Endothelial cell (in vitro differentiated cells): Measurements from ENCODE around the gene TRIM17. TPM values are rescaled to one million over a fixed set of nuclear protein-coding genes. Genes with fewer than 3 reads are reported as not detected.
A peak's percentile ranks its signal among the peaks of the same experiment; 100 is the strongest.
"Not testable (repeated sequence)": the region's sequence is repeated elsewhere in the genome, so short reads cannot be mapped to it uniquely, and the experiment has no call there.

Experiments
- DNase-seq: peaks from one replicate; pipeline ENCODE4 v3.0.0; 2021; ENCODE audit warnings: low spot score
- H3K27ac Mint-ChIP-seq: one replicate; pipeline ENCODE4 v1.8.0; 2021; ENCODE audit warnings: mixed read lengths, inconsistent platforms; ENCODE audit not compliant: unreplicated experiment
- H3K27me3 Mint-ChIP-seq: one replicate; pipeline ENCODE4 v1.8.0; 2021; ENCODE audit warnings: mild to moderate bottlenecking, moderate library complexity, mixed read lengths, inconsistent platforms; ENCODE audit not compliant: unreplicated experiment
- H3K36me3 Mint-ChIP-seq: one replicate; pipeline ENCODE4 v1.8.0; 2021; ENCODE audit warnings: mild to moderate bottlenecking, low read depth, mixed read lengths, inconsistent platforms; ENCODE audit not compliant: unreplicated experiment
- H3K4me1 Mint-ChIP-seq: one replicate; pipeline ENCODE4 v1.8.0; 2021; ENCODE audit warnings: mild to moderate bottlenecking, mixed read lengths, inconsistent platforms; ENCODE audit not compliant: unreplicated experiment
- H3K4me3 Mint-ChIP-seq: one replicate; pipeline ENCODE4 v1.8.0; 2021; ENCODE audit warnings: mild to moderate bottlenecking, mixed read lengths, inconsistent platforms; ENCODE audit not compliant: unreplicated experiment
- H3K9me3 Mint-ChIP-seq: one replicate; pipeline ENCODE4 v1.8.0; 2021; ENCODE audit warnings: mixed read lengths, inconsistent platforms; ENCODE audit not compliant: unreplicated experiment
- total RNA-seq: library from RNA; stranded (reverse); fragmentation: NEBNext Ultra II Directional; extraction: Animal tissue kit (Norgen Biotek cat#: 25700); gene quantifications from one replicate; pipeline ENCODE4 v1.2.1, GENCODE V29; 2021; ENCODE audit not compliant: unreplicated experiment
- TF ChIP-seq, protein P1 (sequence below): fragments of 200-600 bp; sonication (generic); IDR thresholded peaks from one replicate; pipeline ENCODE4 v1.5.0; 2021; ENCODE audit warnings: antibody characterized with exemption; ENCODE audit not compliant: unreplicated experiment

The TRIM17 gene
- total RNA-seq, 1 donor from 2014 or later: 2.3 TPM

DNA sequence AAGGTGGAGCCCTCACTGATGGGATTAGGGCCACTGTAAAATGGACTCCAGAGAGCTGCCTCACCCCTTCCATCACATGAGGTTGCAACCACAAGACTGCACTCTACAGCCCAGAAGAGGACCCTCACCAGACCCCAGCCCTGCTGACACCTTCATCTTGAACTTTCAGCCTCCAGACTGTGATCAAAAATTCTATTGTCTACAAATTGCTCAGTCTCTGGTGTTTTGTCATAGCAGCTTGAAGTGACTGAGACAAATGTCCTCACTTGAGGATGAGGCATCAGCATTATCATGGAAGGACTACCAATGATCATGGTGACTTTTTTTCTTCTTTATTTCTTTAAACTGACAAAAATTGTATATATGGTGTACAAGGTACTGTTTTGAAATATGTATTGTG is 26.7 kb upstream of the TRIM17 start:
- H3K27me3 Mint-ChIP-seq: peaks cover 23% of the 10 kb centered on the region
- no peak for DNase-seq

DNA sequence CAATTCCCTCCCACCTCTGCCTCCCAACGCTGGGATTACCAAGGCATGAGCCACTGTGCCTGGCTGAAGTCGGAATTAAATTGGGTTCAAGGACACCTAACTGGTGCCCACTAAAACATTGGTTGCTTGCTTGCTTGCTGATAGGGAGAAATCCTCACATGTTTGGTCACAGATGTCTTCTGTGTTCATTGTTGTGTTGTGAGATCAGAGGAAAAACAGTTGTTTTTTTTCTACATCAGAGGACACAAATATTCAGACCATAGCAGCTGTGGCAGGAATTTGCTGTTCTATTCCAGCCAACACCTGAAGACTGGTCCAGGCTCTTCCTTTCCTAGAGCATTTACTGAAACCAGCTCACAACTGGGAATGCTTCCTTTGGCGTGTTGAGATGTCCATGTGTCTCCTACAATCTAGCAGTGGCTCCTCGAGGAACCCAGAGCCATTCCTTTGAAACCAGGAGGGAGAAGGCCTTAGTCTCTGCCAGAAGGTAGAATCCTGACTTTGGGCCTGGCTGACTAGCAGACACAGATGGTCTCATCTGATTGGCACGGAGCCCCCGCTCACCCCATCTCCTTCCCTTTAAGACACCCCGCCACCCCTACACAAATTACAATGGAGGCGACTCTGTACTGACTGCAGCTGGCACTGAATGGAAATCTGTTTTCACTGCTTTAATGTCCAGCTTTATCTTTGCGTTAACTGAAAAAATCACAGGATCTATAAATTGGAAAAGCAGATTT is 24.3 kb upstream of the TRIM17 start:
- Mint-ChIP-seq H3K9me3 (no peaks in the 10 kb centered on the region), H3K36me3 (no peaks in the 10 kb centered on the region), H3K4me3 (no peak overlapping the region), H3K27me3 (peaks cover 20% of the 10 kb centered on the region), H3K4me1 (peaks cover 9% of the 10 kb centered on the region), H3K27ac (no peak overlapping the region)
- TF ChIP-seq, protein P1, sequence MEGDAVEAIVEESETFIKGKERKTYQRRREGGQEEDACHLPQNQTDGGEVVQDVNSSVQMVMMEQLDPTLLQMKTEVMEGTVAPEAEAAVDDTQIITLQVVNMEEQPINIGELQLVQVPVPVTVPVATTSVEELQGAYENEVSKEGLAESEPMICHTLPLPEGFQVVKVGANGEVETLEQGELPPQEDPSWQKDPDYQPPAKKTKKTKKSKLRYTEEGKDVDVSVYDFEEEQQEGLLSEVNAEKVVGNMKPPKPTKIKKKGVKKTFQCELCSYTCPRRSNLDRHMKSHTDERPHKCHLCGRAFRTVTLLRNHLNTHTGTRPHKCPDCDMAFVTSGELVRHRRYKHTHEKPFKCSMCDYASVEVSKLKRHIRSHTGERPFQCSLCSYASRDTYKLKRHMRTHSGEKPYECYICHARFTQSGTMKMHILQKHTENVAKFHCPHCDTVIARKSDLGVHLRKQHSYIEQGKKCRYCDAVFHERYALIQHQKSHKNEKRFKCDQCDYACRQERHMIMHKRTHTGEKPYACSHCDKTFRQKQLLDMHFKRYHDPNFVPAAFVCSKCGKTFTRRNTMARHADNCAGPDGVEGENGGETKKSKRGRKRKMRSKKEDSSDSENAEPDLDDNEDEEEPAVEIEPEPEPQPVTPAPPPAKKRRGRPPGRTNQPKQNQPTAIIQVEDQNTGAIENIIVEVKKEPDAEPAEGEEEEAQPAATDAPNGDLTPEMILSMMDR: no peak
- DNase-seq: no peak

More for the DNA sequence above, 26.7 kb upstream of the TRIM17 start:
- TF ChIP-seq, protein P1: no peak
- Mint-ChIP-seq H3K4me3 (no peak overlapping the region), H3K27ac (no peak overlapping the region), H3K9me3 (no peaks in the 10 kb centered on the region), H3K36me3 (no peaks in the 10 kb centered on the region), H3K4me1 (peaks cover 10% of the 10 kb centered on the region)

DNA sequence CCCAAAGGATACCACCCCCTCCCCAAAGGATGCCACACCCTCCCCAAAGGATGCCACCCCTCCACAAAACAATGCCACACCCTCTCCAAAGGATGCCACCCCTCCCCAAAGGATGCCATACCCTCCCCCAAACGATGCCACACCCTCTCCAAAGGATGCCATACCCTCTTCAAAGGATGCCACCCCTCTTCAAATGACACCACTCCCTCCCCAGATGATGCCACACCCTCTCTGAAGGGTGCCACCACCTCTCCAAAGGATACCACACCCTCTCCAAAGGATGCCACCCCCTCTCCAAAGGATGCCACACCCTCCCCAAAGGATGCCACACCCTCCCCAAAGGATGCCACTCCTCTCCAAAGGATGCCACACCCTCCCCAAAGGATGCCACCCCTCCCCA is 21.6 kb upstream of the TRIM17 start:
- TF ChIP-seq, protein P1: no peak
- no peak for DNase-seq
- H3K9me3 Mint-ChIP-seq: no peaks in the 10 kb centered on the region
- H3K27ac Mint-ChIP-seq: no peak overlapping the region
- peaks cover 20% of the 10 kb centered on the region for H3K4me1 Mint-ChIP-seq
- peaks cover 10% of the 10 kb centered on the region for H3K27me3 Mint-ChIP-seq
- H3K36me3 Mint-ChIP-seq: no peaks in the 10 kb centered on the region
- no peak overlapping the region for H3K4me3 Mint-ChIP-seq

DNA sequence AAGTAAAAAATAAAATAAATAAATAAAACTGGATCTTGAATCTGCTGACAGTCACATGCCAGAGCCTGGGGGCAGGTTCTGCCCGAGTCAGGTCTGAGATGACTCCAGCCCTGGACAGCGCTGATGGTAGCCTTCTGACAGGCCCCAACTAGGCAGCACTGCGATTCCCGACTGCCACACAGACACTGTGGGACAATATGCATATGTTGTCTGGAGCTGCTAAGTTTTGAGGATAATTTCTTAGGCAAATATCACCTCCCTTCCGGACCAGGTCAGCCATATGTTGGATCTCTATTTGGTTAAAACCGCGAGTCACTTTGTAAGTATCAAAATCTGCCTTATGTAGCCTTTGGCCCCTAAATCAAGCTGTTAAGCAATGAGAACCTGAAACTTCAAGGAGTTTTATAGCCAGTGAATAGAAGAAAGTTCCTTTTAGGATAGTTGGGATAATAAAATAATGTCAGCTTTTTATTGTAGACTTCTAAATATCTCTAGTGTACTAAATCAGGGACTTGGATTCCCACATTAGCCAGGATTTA is 20.8 kb upstream of the TRIM17 start:
- Mint-ChIP-seq H3K36me3 (no peaks in the 10 kb centered on the region), H3K27ac (no peak overlapping the region), H3K4me1 (peaks cover 28% of the 10 kb centered on the region), H3K9me3 (no peaks in the 10 kb centered on the region), H3K27me3 (peaks cover 8% of the 10 kb centered on the region), H3K4me3 (no peak overlapping the region)
- no peak for DNase-seq
- TF ChIP-seq, protein P1: no peak

DNA sequence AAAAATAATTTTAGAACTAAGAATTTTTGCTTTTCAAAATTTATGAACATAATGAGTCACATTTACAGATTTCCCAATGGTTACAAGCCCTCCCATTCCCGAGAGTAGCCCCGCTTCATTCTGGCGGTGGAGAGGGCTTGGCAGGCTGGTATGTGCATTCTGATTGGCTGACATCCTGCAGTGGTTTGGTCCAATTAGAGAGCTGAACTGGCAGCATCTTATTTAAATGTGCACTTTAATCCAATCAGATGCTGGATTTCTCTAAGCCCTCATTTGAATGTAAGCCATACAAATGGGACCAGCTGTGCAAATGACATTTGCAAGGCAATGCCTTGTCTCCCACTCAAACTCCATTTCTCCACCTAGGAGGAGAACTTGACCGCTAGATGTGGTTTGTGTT is 18.0 kb upstream of the TRIM17 start:
- DNase-seq: no peak
- Mint-ChIP-seq H3K9me3 (no peaks in the 10 kb centered on the region), H3K4me3 (no peak overlapping the region), H3K27ac (no peak overlapping the region), H3K4me1 (peaks cover 29% of the 10 kb centered on the region), H3K27me3 (peaks cover 6% of the 10 kb centered on the region), H3K36me3 (no peaks in the 10 kb centered on the region)
- TF ChIP-seq, protein P1: no peak

DNA sequence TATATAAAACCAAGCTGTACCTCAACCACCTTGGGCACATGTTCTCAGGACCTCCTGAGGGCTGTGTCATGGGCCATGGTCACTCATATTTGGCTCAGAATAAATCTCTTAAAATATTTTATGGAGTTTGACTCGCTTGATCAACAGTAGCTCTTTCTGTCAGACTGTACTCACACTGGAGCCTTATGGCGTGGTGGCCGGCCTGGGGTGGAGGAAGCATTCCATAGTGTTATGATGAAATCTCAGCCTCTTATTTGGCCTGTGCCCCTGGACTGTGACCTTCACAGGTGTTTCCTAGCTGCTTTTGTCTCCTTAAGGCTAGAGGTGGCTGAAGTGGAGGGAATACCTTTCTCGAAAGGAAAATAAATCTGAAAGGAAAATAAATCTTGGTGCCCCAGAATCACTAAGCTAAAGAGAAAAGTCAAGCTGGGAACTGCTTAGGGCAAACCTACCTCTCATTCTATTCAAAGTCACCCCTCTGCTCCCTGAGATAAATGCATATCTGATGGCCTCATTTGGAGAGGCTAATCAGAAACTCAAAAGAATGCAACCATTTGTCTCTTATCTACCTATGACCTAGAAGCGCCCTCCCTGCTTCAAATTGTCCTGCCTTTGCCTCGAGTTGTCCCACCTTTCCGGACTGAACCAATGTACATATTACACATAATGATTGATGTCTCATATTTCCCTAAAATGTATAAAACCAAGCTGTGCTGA is 16.8 kb upstream of the TRIM17 start:
- not testable (repeated sequence) for DNase-seq, H3K4me3 Mint-ChIP-seq, H3K9me3 Mint-ChIP-seq, H3K36me3 Mint-ChIP-seq, H3K27me3 Mint-ChIP-seq
- peaks cover 29% of the 10 kb centered on the region for H3K4me1 Mint-ChIP-seq
- peak overlapping the region; percentile 76 for H3K27ac Mint-ChIP-seq
